Vagina (tissue), 2 donors: ENCODE results near the gene ATP8A2. TPM values are rescaled to one million over a fixed set of nuclear protein-coding genes. Genes with fewer than 3 reads are reported as not detected.

Experiments used
- DNase-seq, 2 donors: peaks; one replicate each; pipeline ENCODE4 v3.0.0-alpha.2; 2017; ENCODE audit errors: extremely low spot score in 2 of 2
- H3K27ac ChIP-seq: fragments of 200-600 bp; sonication (generic); one replicate; pipeline ENCODE4 v1.5.1; 2019
- H3K27me3 ChIP-seq: fragments of 200-600 bp; sonication (generic); one replicate; pipeline ENCODE4 v1.5.1; 2019
- H3K36me3 ChIP-seq, 2 donors: fragments of 200-600 bp; sonication (generic); one replicate each; pipeline ENCODE4 v1.5.1; 2017 to 2019
- H3K4me1 ChIP-seq: fragments of 200-600 bp; sonication (generic); one replicate; pipeline ENCODE4 v1.5.1; 2019
- H3K4me3 ChIP-seq, 2 donors: fragments of 200-600 bp; sonication (generic); 1 replicate in 1 of 2; 2 replicates in 1 of 2; pipeline ENCODE4 v1.5.1; 2016 to 2019
- H3K9me3 ChIP-seq: fragments of 200-600 bp; sonication (generic); one replicate; pipeline ENCODE4 v1.5.1; 2019
- POLR2A ChIP-seq, 2 donors: fragments of 450-650 bp; IDR thresholded peaks; one replicate each; pipeline ENCODE4 v1.6.1; 2017; ENCODE audit warnings: antibody characterized with exemption in 2 of 2, mild to moderate bottlenecking in 2 of 2, moderate library complexity in 2 of 2
- POLR2AphosphoS5 ChIP-seq, 2 donors: sonication (generic); formaldehyde crosslinking; IDR thresholded peaks; one replicate each; pipeline ENCODE4 v1.9.0; 2017; ENCODE audit warnings: antibody characterized with exemption in 2 of 2, mild to moderate bottlenecking in 2 of 2, low read depth in 1 of 2; ENCODE audit not compliant: insufficient read depth in 1 of 2
- intact Hi-C: fragments of 100-400 bp; cut with DNase I; formaldehyde crosslinking; loops from one replicate; pipeline ENCODE4 v1.15.1; 2023
- total RNA-seq: library from RNA; depleted of rRNA; stranded (reverse); fragments of >200 nt; gene quantifications from one replicate; pipeline ENCODE4 v1.2.3, GENCODE V29; 2016
- TF ChIP-seq, protein P1 (sequence below), 3 experiments: fragments of 450-650 bp in 2 of 3; fragments of 200-600 bp in 1 of 3; sonication (generic) in 1 of 3; IDR thresholded peaks; one replicate each; pipeline ENCODE4 v1.5.1; 2017 to 2019; ENCODE audit warnings: antibody characterized with exemption in 3 of 3, mild to moderate bottlenecking in 2 of 3, moderate library complexity in 2 of 3

The ATP8A2 gene
- total RNA-seq, 1 donor from 2014 or later, result 1.5 TPM

DNA sequence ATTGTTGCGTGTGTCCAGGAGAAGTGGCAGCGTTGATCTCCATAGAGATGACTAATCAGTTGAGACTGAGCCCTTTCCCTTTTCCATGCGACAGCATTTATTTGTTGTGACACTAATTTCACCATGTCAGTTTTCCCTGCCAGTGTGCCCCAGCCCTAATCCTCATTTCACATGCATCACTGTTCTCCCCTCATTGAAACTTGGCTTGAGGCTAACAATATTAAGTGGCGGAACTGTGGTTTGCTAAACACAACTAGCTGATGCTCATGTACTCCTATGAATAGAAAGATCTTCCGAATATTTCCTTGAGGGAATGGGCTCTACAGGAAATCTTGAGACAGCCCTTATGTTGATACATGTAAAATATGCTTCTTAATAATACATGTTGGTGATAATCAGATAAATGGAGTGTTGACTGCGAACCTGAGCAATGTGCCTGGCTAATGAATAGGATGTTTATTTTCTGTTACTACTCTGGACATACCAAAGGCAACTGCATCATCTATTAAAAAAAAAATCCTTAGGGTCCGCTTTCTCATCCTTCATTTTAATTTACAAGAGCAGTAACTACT is 258.6 kb downstream of the ATP8A2 start:
- no peak overlapping the region for H3K27ac ChIP-seq
- intact Hi-C loops, result no loop called here
- no peak for DNase-seq
- no peaks in the 10 kb centered on the region for H3K27me3 ChIP-seq
- TF ChIP-seq POLR2AphosphoS5 (IDR thresholded peaks at IDR 0.05; ENCODE audit: insufficient read depth in 1 of 2, low read depth in 1 of 2), result no peak
- TF ChIP-seq, protein P1, sequence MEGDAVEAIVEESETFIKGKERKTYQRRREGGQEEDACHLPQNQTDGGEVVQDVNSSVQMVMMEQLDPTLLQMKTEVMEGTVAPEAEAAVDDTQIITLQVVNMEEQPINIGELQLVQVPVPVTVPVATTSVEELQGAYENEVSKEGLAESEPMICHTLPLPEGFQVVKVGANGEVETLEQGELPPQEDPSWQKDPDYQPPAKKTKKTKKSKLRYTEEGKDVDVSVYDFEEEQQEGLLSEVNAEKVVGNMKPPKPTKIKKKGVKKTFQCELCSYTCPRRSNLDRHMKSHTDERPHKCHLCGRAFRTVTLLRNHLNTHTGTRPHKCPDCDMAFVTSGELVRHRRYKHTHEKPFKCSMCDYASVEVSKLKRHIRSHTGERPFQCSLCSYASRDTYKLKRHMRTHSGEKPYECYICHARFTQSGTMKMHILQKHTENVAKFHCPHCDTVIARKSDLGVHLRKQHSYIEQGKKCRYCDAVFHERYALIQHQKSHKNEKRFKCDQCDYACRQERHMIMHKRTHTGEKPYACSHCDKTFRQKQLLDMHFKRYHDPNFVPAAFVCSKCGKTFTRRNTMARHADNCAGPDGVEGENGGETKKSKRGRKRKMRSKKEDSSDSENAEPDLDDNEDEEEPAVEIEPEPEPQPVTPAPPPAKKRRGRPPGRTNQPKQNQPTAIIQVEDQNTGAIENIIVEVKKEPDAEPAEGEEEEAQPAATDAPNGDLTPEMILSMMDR (IDR thresholded peaks at IDR 0.05), result no peak
- no peak for TF ChIP-seq POLR2A (IDR thresholded peaks at IDR 0.05)
- no peaks in the 10 kb centered on the region for H3K36me3 ChIP-seq
- H3K9me3 ChIP-seq, result no peaks in the 10 kb centered on the region
- H3K4me1 ChIP-seq, result no peaks in the 10 kb centered on the region
- no peak overlapping the region for H3K4me3 ChIP-seq

DNA sequence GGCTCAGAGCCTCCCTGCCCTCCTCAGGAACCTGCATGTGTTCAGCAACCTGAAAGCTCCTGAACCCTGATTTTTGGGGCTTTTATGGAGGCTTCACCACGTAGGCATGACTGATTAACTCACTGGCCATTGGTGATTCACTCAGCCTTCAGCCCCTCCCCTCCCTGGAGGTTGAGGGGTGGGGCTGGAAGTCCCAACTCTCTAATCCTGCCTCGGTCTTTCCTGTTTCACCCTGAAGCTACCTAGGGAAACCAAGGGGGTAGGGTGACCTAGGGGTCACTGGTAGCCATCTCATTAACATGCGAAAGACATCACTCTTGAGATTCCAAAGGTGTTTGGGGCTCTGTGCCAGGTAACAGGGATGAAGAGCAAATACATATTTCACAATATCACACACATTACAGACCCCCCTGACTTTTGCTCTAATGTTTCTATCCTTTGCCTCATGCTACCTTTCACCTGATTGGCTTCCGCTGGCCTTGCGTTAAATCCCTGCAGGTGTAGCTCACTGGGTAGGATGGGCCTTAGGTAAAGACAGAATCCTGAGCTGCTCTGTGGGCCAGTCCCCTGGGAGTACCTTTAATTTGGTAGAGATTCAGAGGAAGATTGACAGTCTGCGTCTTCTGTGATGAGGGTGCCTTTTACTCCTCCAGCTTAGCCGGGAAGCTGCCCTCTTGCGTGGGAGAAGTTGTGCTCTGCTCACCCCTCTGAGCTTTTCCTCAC is 260.6 kb downstream of the ATP8A2 start:
- Histone ChIP-seq H3K36me3 (no peaks in the 10 kb centered on the region), H3K27me3 (no peaks in the 10 kb centered on the region), H3K4me3 (no peak overlapping the region), H3K9me3 (no peaks in the 10 kb centered on the region), H3K27ac (no peak overlapping the region), H3K4me1 (no peaks in the 10 kb centered on the region)
- DNase-seq, result no peak
- intact Hi-C loops, result no loop called here
- no peak for TF ChIP-seq POLR2A (IDR thresholded peaks at IDR 0.05)

DNA sequence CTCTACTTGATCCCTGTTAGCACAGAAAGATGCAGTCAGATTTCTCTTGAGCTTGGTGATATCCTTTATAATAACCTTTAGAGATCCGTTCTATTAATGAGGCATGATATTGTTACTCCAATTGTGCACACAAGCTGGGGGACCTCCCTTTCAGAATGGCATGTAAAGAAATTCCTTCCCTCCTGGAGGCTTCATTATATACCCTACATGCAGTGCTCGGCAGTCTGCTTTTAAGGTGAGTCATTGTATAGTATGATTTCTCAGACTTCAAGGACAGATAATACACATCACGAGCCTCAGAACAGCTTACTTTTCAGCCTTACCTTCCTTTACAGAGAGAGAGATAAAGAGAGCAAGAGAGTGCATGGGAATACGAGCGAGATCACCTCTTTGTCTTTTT is 261.3 kb downstream of the ATP8A2 start:
- H3K4me1 ChIP-seq, result no peaks in the 10 kb centered on the region

DNA sequence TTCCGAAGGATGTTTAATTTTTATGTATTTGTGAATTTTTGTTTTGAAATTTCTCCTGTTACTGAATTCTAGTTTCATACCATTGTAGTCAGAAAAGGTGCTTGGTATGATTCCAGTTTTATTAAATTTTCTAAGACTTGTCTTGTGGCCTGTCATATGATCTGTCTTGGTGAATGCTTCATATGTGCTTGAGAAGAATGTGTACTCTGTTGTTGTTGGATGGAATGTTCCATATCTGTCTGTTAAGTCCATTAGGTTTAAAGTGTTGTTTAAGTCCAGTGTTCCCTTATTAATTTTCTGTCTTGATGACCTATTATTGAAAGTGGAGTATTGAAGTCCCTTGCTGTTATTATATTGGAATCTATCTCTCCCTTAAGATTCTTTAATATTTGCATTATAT is 273.9 kb downstream of the ATP8A2 start:
- no peaks in the 10 kb centered on the region for H3K9me3 ChIP-seq
- H3K36me3 ChIP-seq, result no peaks in the 10 kb centered on the region
- intact Hi-C loops, result no loop called here
- no peak overlapping the region for H3K27ac ChIP-seq
- H3K4me3 ChIP-seq, result no peak overlapping the region
- TF ChIP-seq, protein P1 (IDR thresholded peaks at IDR 0.05), result no peak
- no peak for TF ChIP-seq POLR2AphosphoS5 (IDR thresholded peaks at IDR 0.05; ENCODE audit: insufficient read depth in 1 of 2, low read depth in 1 of 2)
- no peak for TF ChIP-seq POLR2A (IDR thresholded peaks at IDR 0.05)
- H3K27me3 ChIP-seq, result no peaks in the 10 kb centered on the region
- DNase-seq, result no peak
- no peaks in the 10 kb centered on the region for H3K4me1 ChIP-seq

More for the DNA sequence above, 261.3 kb downstream of the ATP8A2 start:
- no peaks in the 10 kb centered on the region for H3K27me3 ChIP-seq
- H3K4me3 ChIP-seq, result no peak overlapping the region
- intact Hi-C loops, result no loop called here
- H3K9me3 ChIP-seq, result no peaks in the 10 kb centered on the region
- no peaks in the 10 kb centered on the region for H3K36me3 ChIP-seq
- DNase-seq, result no peak
- H3K27ac ChIP-seq, result no peak overlapping the region
- TF ChIP-seq POLR2A (IDR thresholded peaks at IDR 0.05), result no peak
- TF ChIP-seq, protein P1 (IDR thresholded peaks at IDR 0.05), result no peak
- TF ChIP-seq POLR2AphosphoS5 (IDR thresholded peaks at IDR 0.05; ENCODE audit: insufficient read depth in 1 of 2, low read depth in 1 of 2), result no peak

DNA sequence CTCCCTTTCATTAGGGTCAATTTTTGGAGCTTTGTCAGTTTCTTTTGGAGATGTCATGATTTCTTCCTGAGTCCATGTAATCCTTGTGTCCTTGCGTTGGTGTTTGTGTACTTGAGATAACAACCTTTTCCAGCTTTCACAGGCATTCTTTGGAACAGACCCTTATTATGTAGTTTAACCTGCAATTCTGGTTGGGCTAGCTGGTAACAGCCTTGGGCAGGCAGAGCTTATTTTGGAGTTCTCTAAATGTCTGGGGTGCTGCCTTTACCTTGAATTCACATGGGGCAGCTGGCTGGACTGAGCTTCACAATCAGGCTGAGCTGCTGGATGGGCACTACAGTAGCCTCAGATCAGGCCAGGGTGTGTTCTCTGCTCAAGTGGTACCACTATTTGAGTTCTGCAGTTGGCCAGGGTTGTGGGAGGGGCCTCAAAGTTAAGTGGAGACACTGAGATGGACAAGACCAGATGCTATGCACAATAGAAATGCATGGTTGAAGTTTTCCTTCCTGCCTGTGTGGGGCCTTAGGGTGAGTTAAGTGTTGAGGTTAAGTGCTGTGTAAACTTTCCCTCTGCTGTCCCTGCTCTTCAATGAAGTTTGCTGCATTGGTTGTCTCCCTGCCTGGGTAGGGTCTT is 277.3 kb downstream of the ATP8A2 start:
- H3K36me3 ChIP-seq, result no peaks in the 10 kb centered on the region
- TF ChIP-seq POLR2A (IDR thresholded peaks at IDR 0.05) (no peak), POLR2AphosphoS5 (IDR thresholded peaks at IDR 0.05; ENCODE audit: insufficient read depth in 1 of 2, low read depth in 1 of 2) (no peak)
- TF ChIP-seq, protein P1 (IDR thresholded peaks at IDR 0.05), result no peak
- H3K9me3 ChIP-seq, result no peaks in the 10 kb centered on the region
- H3K27me3 ChIP-seq, result no peaks in the 10 kb centered on the region
- H3K4me3 ChIP-seq, result no peak overlapping the region
- no peak for DNase-seq
- no peak overlapping the region for H3K27ac ChIP-seq
- intact Hi-C loops, result no loop called here
- H3K4me1 ChIP-seq, result no peaks in the 10 kb centered on the region
